KOPT-K1 (cell line): ENCODE results near the gene TNPO1.
"Not testable (repeated sequence)": the region's sequence is repeated elsewhere in the genome, so short reads cannot be mapped to it uniquely, and the experiment has no call there.

Experiments used
- H3K27ac ChIP-seq: fragments of 200-600 bp; sonication (generic); 2 replicates; pipeline ENCODE4 v1.5.1; 2016; ENCODE audit warnings: antibody characterized with exemption, mild to moderate bottlenecking, low read depth, low read length; ENCODE audit not compliant: poor library complexity, severe bottlenecking
- H3K36me3 ChIP-seq: fragments of 200-600 bp; sonication (generic); 2 replicates; pipeline ENCODE4 v1.5.1; 2017; ENCODE audit warnings: antibody characterized with exemption, mild to moderate bottlenecking, low read length, moderate library complexity; ENCODE audit not compliant: insufficient read depth
- H3K9me3 ChIP-seq: fragments of 200-600 bp; sonication (generic); 2 replicates; pipeline ENCODE4 v1.5.1; 2017; ENCODE audit warnings: antibody characterized with exemption, low read length, mild to moderate bottlenecking; ENCODE audit not compliant: insufficient read depth, poor library complexity, severe bottlenecking

TNPO1 gene

GRCh38 chr5:72920690-72921502, 104.4 kb downstream of the TNPO1 start:
- Histone ChIP-seq H3K36me3 (no peaks in the 10 kb centered on the region), H3K27ac (no peak overlapping the region), H3K9me3 (no peaks in the 10 kb centered on the region)

GRCh38 chr5:72921886-72922285, 105.4 kb downstream of the TNPO1 start:
- Histone ChIP-seq H3K27ac (no peak overlapping the region), H3K36me3 (no peaks in the 10 kb centered on the region), H3K9me3 (no peaks in the 10 kb centered on the region)

- Histone ChIP-seq H3K9me3 (no peaks in the 10 kb centered on the region), H3K36me3 (no peaks in the 10 kb centered on the region), H3K27ac (no peak overlapping the region)
Measured at GRCh38 chr5:72922422-72922821, 106.0 kb downstream of the TNPO1 start.

- Histone ChIP-seq H3K27ac (no peak overlapping the region), H3K36me3 (no peaks in the 10 kb centered on the region), H3K9me3 (no peaks in the 10 kb centered on the region)
Measured at GRCh38 chr5:72925336-72926010, 109.0 kb downstream of the TNPO1 start.

- H3K9me3 ChIP-seq, H3K36me3 ChIP-seq, H3K27ac ChIP-seq: not testable (repeated sequence)
Measured at GRCh38 chr5:72932686-72933085, 116.2 kb downstream of the TNPO1 start.

- not testable (repeated sequence) for H3K9me3 ChIP-seq, H3K27ac ChIP-seq, H3K36me3 ChIP-seq
Measured at GRCh38 chr5:72934953-72935725, 118.7 kb downstream of the TNPO1 start.

GRCh38 chr5:72936893-72937292, 120.4 kb downstream of the TNPO1 start:
- Histone ChIP-seq H3K9me3 (no peaks in the 10 kb centered on the region), H3K27ac (no peak overlapping the region), H3K36me3 (no peaks in the 10 kb centered on the region)

- H3K36me3 ChIP-seq = no peaks in the 10 kb centered on the region
- no peaks in the 10 kb centered on the region for H3K9me3 ChIP-seq
- H3K27ac ChIP-seq = no peak overlapping the region
Measured at GRCh38 chr5:72937517-72938061, 121.1 kb downstream of the TNPO1 start.

- Histone ChIP-seq H3K9me3 (no peaks in the 10 kb centered on the region), H3K36me3 (no peaks in the 10 kb centered on the region), H3K27ac (no peak overlapping the region)
Measured at GRCh38 chr5:72938206-72938605, 121.7 kb downstream of the TNPO1 start.

- Histone ChIP-seq H3K9me3 (no peaks in the 10 kb centered on the region), H3K27ac (no peak overlapping the region), H3K36me3 (no peaks in the 10 kb centered on the region)
Measured at GRCh38 chr5:72940082-72940481, 123.6 kb downstream of the TNPO1 start.

- no peak overlapping the region for H3K27ac ChIP-seq
- no peaks in the 10 kb centered on the region for H3K36me3 ChIP-seq
- no peaks in the 10 kb centered on the region for H3K9me3 ChIP-seq
Measured at GRCh38 chr5:72943307-72943706, 126.8 kb downstream of the TNPO1 start.

GRCh38 chr5:72947498-72947897, 131.0 kb downstream of the TNPO1 start:
- no peaks in the 10 kb centered on the region for H3K36me3 ChIP-seq
- no peak overlapping the region for H3K27ac ChIP-seq
- no peaks in the 10 kb centered on the region for H3K9me3 ChIP-seq

- H3K27ac ChIP-seq = no peak overlapping the region
- H3K9me3 ChIP-seq = no peaks in the 10 kb centered on the region
- no peaks in the 10 kb centered on the region for H3K36me3 ChIP-seq
Measured at GRCh38 chr5:72949481-72949880, 133.0 kb downstream of the TNPO1 start.

- Histone ChIP-seq H3K36me3 (no peaks in the 10 kb centered on the region), H3K27ac (no peak overlapping the region), H3K9me3 (no peaks in the 10 kb centered on the region)
Measured at GRCh38 chr5:72951671-72952468, 135.4 kb downstream of the TNPO1 start.
